CD8-positive, alpha-beta memory T cell (primary cell): ENCODE measurements around the gene AZU1. TPM values are rescaled to one million over a fixed set of nuclear protein-coding genes. Genes with fewer than 3 reads are reported as not detected.
A peak's percentile ranks its signal among the peaks of the same experiment; 100 is the strongest.
"Not testable (repeated sequence)": the region's sequence is repeated elsewhere in the genome, so short reads cannot be mapped to it uniquely, and the experiment has no call there.

Experiments
- CTCF ChIA-PET: fragments of 350-600 bp; sonication (Branson Sonifier 250); formaldehyde crosslinking; loops from one replicate; lab custom pipeline; 2021; ENCODE audit warnings: antibody characterized with exemption; lab: Charles Lee
- POLR2A ChIA-PET: fragments of 350-600 bp; sonication (Branson Sonifier 250); formaldehyde crosslinking; loops from one replicate; lab custom pipeline; 2021; ENCODE audit warnings: antibody characterized with exemption; lab: Charles Lee
- DNase-seq, 5 donors: peaks; one replicate each; pipeline versions ENCODE4 v3.0.0 to v3.0.0-alpha.2; 2020 to 2022; ENCODE audit warnings: mixed read lengths in 1 of 5
- H3K27ac ChIP-seq: one replicate; pipeline ENCODE4 v1.7.0; 2013; ENCODE audit warnings: low read depth, mild to moderate bottlenecking, low read length, moderate library complexity
- H3K27me3 ChIP-seq: 2 replicates; pipeline ENCODE4 v1.7.0; 2013; ENCODE audit warnings: low read length, mild to moderate bottlenecking; ENCODE audit not compliant: insufficient read depth, poor library complexity, severe bottlenecking
- H3K36me3 ChIP-seq: 2 replicates; pipeline ENCODE4 v1.7.0; 2013; ENCODE audit warnings: mild to moderate bottlenecking, low read length, moderate library complexity; ENCODE audit not compliant: insufficient read depth
- H3K4me1 ChIP-seq: 2 replicates; pipeline ENCODE4 v1.7.0; 2013; ENCODE audit warnings: mild to moderate bottlenecking, low read length, moderate library complexity; ENCODE audit not compliant: insufficient read depth
- H3K4me3 ChIP-seq: 2 replicates; pipeline ENCODE4 v1.7.0; 2013; ENCODE audit warnings: mild to moderate bottlenecking, low read length
- H3K9me3 ChIP-seq: 2 replicates; pipeline ENCODE4 v1.7.0; 2013; ENCODE audit warnings: mild to moderate bottlenecking, low read length
- H3K27ac Mint-ChIP-seq, 8 donors: one replicate each; pipeline ENCODE4 v1.8.0; 2020 to 2021; ENCODE audit warnings: mixed read lengths in 8 of 8, mild to moderate bottlenecking in 6 of 8, inconsistent platforms in 3 of 8, moderate library complexity in 3 of 8
- H3K27me3 Mint-ChIP-seq, 2 donors: one replicate each; pipeline ENCODE4 v1.8.0; 2020 to 2021; ENCODE audit warnings: mixed read lengths in 2 of 2, mild to moderate bottlenecking in 1 of 2, moderate library complexity in 1 of 2
- H3K36me3 Mint-ChIP-seq, 3 donors: one replicate each; pipeline ENCODE4 v1.8.0; 2020 to 2021; ENCODE audit warnings: mixed read lengths in 3 of 3, inconsistent platforms in 1 of 3, mild to moderate bottlenecking in 1 of 3
- H3K4me1 Mint-ChIP-seq, 3 donors: one replicate each; pipeline ENCODE4 v1.8.0; 2020 to 2021; ENCODE audit warnings: mixed read lengths in 3 of 3, inconsistent platforms in 1 of 3, mild to moderate bottlenecking in 1 of 3
- H3K4me3 Mint-ChIP-seq, 7 donors: one replicate each; pipeline ENCODE4 v1.8.0; 2020 to 2021; ENCODE audit warnings: mixed read lengths in 7 of 7, mild to moderate bottlenecking in 6 of 7, moderate library complexity in 4 of 7, inconsistent platforms in 2 of 7
- H3K9me3 Mint-ChIP-seq, 5 donors: one replicate each; pipeline ENCODE4 v1.8.0; 2020 to 2022; ENCODE audit warnings: mixed read lengths in 5 of 5, mild to moderate bottlenecking in 3 of 5, moderate library complexity in 2 of 5, inconsistent platforms in 1 of 5
- polyA plus RNA-seq: library from polyadenylated mRNA; unstranded; fragments of 300-500 nt; fragmentation: Illumina TruSeq; gene quantifications from one replicate; pipeline ENCODE4 v1.2.3, GENCODE V29; 2021
- total RNA-seq, 2 experiments: library from RNA; stranded (reverse); gene quantifications; one replicate each; pipeline ENCODE4 v1.2.3, GENCODE V29; 2021

The AZU1 gene
- total and polyA plus RNA-seq, 3 experiments from 2014 or later, result not detected

DNA sequence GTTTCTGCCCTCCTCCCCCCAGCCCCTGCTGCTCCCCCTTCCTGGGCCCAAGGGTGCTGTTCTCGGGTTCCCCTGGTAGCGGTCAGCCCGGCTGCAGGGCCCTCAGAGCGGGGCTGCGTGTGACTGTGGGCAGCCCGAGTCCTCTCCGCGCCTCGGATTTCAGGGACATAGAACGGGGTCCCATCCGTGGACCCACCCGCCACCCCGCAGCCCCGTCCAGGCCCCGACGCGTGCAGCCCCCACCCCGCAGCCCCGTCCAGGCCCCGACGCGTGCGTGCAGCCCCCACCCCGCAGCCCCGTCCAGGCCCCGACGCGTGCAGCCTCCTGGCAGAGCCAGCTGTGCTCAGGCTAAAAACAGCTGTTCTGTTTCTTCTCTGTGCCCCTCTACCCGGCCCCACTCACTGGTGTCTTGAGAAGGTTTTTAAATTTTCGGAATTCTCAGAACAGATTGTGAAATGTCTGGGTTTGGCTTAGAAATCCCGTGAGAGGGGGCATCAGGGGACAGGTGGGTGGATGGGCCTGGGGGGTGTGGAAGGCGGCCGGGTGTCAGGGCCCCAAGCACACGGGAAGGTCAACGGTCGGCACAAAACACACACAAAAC is 7.7 kb downstream of the AZU1 start:
- H3K36me3 Mint-ChIP-seq, result no peaks in the 10 kb centered on the region
- H3K9me3 Mint-ChIP-seq, result no peaks in the 10 kb centered on the region
- peaks cover 8 to 18% of the 10 kb centered on the region in 2 donors for H3K27me3 Mint-ChIP-seq
- Histone ChIP-seq H3K9me3 (no peaks in the 10 kb centered on the region), H3K4me3 (no peak overlapping the region), H3K27me3 (no peaks in the 10 kb centered on the region), H3K36me3 (no peaks in the 10 kb centered on the region), H3K4me1 (no peaks in the 10 kb centered on the region), H3K27ac (no peak overlapping the region)
- H3K27ac Mint-ChIP-seq, result peak overlapping the region in 1 of 8 donors; percentile 69
- H3K4me3 Mint-ChIP-seq, result no peak overlapping the region
- ChIA-PET CTCF (no interaction called here), POLR2A (no interaction called here)
- DNase-seq, result no peak
- H3K4me1 Mint-ChIP-seq, result peaks cover 0 to 3% (median 3%) of the 10 kb centered on the region in 3 donors

- Histone ChIP-seq H3K36me3 (no peaks in the 10 kb centered on the region), H3K4me3 (no peak within 1 kb of the TSS), H3K27me3 (no peaks in the 10 kb centered on the region), H3K9me3 (no peaks in the 10 kb centered on the region), H3K4me1 (no peaks in the 10 kb centered on the region), H3K27ac (no peak within 1 kb of the TSS)
- Mint-ChIP-seq H3K27ac (no peak within 1 kb of the TSS), H3K9me3 (peaks cover 0 to 3% (median 0%) of the 10 kb centered on the region in 5 donors), H3K36me3 (no peaks in the 10 kb centered on the region), H3K4me3 (no peak within 1 kb of the TSS), H3K4me1 (peaks cover 0 to 13% (median 5%) of the 10 kb centered on the region in 3 donors), H3K27me3 (peaks cover 20 to 35% of the 10 kb centered on the region in 2 donors)
- DNase-seq, result no peak
- POLR2A ChIA-PET, result interaction anchor here (0.6 kb wide), 1 partner anchor 43 kb away, joined by 3 read pairs; no protein-coding TSS in a partner anchor
- CTCF ChIA-PET, result no interaction called here
Observed at GRCh38 chr19:840519-841206, 13.0 kb downstream of the AZU1 start, which contains the start of gene PRTN3. Gene PRTN3 (plus strand): TSS chr19:840999. CDS start chr19:841009, 10 bp downstream.

- Mint-ChIP-seq H3K27me3 (peaks cover 23 to 37% of the 10 kb centered on the region in 2 donors), H3K27ac (peak overlapping the region in 1 of 8 donors; percentile 26)
- POLR2A ChIA-PET, result interaction anchor here (0.6 to 0.7 kb wide), 2 partner anchors 613 to 1456 kb away, joined by 3 to 4 read pairs; no protein-coding TSS in a partner anchor
- H3K4me1 ChIP-seq, H3K36me3 ChIP-seq, CTCF ChIA-PET, DNase-seq, H3K36me3 Mint-ChIP-seq, H3K4me3 ChIP-seq, H3K4me3 Mint-ChIP-seq, H3K9me3 ChIP-seq, H3K27me3 ChIP-seq, H3K27ac ChIP-seq, H3K9me3 Mint-ChIP-seq, H3K4me1 Mint-ChIP-seq: not testable (repeated sequence)
Observed at GRCh38 chr19:842802-843179, 15.2 kb downstream of the AZU1 start.

GRCh38 chr19:843180-843835 is 15.7 kb downstream of the AZU1 start:
- H3K9me3 ChIP-seq, result no peaks in the 10 kb centered on the region
- Mint-ChIP-seq H3K27ac (no peak overlapping the region), H3K4me1 (peaks cover 0 to 10% (median 3%) of the 10 kb centered on the region in 3 donors), H3K36me3 (no peaks in the 10 kb centered on the region), H3K9me3 (peaks cover 0 to 3% (median 0%) of the 10 kb centered on the region in 5 donors), H3K4me3 (peak overlapping the region in 1 of 7 donors; percentile 32), H3K27me3 (peaks cover 24 to 42% of the 10 kb centered on the region in 2 donors)
- H3K36me3 ChIP-seq, result no peaks in the 10 kb centered on the region
- peaks cover 2% of the 10 kb centered on the region for H3K27me3 ChIP-seq
- ChIA-PET CTCF (no interaction called here), POLR2A (interaction anchor here (0.6 to 0.7 kb wide), 2 partner anchors 612 to 1455 kb away, joined by 3 to 4 read pairs; no protein-coding TSS in a partner anchor)
- H3K4me1 ChIP-seq, result no peaks in the 10 kb centered on the region
- no peak overlapping the region for H3K4me3 ChIP-seq
- H3K27ac ChIP-seq, result peak overlapping the region; percentile 38
- no peak for DNase-seq

- Histone ChIP-seq H3K9me3 (no peaks in the 10 kb centered on the region), H3K27ac (peak overlapping the region; percentile 38), H3K27me3 (peaks cover 7% of the 10 kb centered on the region), H3K4me1 (no peaks in the 10 kb centered on the region), H3K36me3 (no peaks in the 10 kb centered on the region), H3K4me3 (no peak overlapping the region)
- ChIA-PET POLR2A (no interaction called here), CTCF (no interaction called here)
- no peak for DNase-seq
- Mint-ChIP-seq H3K9me3 (peaks cover 0 to 3% (median 0%) of the 10 kb centered on the region in 5 donors), H3K27me3 (peaks cover 28 to 45% of the 10 kb centered on the region in 2 donors), H3K36me3 (no peaks in the 10 kb centered on the region), H3K4me3 (peak overlapping the region in 1 of 7 donors; percentile 40), H3K27ac (no peak overlapping the region), H3K4me1 (peaks cover 0 to 10% (median 3%) of the 10 kb centered on the region in 3 donors)
Observed at GRCh38 chr19:843836-844545, 16.4 kb downstream of the AZU1 start.

DNA sequence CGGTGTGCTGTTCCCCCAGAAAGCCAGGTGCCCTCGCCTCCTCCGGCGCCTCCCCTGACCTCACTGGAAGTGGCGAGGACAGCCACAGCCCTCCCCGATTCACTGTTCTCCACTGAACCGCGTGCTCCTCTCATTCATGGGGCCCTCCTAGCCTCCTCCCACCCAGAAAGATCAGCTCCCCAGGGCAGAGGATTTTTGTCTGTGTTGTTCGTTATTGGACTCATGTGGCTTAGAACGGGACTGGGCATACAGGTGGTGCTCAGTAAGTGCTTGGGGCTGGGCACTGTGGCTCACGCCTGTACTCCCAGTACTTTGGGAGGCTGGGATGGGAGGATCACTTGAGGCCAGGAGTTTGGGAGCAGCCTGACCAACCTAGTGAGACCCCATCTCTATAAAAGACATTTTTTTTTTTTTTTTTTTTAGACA is 16.9 kb downstream of the AZU1 start:
- Mint-ChIP-seq H3K9me3 (peaks cover 0 to 3% (median 0%) of the 10 kb centered on the region in 5 donors), H3K27me3 (peaks cover 33 to 48% of the 10 kb centered on the region in 2 donors), H3K4me3 (peak overlapping the region in 2 of 7 donors; percentile 40 to 41), H3K27ac (peak overlapping the region in 2 of 8 donors; percentile 21 to 47), H3K36me3 (no peaks in the 10 kb centered on the region), H3K4me1 (peaks cover 0 to 10% (median 3%) of the 10 kb centered on the region in 3 donors)
- no peak for DNase-seq
- CTCF ChIA-PET, result no interaction called here
- H3K4me3 ChIP-seq, result no peak overlapping the region
- no peaks in the 10 kb centered on the region for H3K4me1 ChIP-seq
- no peak overlapping the region for H3K27ac ChIP-seq
- POLR2A ChIA-PET, result no interaction called here
- H3K27me3 ChIP-seq, result peaks cover 7% of the 10 kb centered on the region
- no peaks in the 10 kb centered on the region for H3K9me3 ChIP-seq
- no peaks in the 10 kb centered on the region for H3K36me3 ChIP-seq

DNA sequence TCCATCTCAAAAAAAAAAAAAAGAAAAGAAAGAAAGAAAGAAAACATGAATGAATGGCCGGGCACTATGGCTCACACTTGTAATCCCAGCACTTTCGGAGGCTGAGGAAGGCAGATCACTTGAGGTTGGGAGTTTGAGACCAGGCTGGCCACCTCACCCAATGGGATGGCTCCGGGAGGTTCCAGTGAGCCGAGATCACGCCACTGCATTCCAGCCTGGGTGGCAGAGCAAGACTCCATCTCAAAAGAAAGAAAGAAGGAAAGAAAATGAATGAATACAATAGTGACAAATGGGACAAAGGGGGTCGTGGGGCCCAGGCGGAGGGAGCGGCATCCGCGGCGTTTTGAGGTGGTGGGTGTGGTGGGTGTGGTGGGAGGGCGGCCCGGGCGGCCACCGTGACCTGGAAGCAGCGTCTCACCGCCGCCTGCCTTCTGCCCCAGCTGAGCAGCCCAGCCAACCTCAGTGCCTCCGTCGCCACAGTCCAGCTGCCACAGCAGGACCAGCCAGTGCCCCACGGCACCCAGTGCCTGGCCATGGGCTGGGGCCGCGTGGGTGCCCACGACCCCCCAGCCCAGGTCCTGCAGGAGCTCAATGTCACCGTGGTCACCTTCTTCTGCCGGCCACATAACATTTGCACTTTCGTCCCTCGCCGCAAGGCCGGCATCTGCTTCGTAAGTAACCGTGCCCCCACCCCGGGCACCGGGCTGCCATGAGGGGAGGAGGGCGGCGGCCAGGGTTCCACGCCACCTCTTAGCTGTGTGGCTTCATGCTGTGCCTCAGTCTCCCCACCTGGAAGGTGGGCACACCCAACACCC is 18.3 kb downstream of the AZU1 start:
- Mint-ChIP-seq H3K27ac (peak overlapping the region in 1 of 8 donors; percentile 34), H3K36me3 (no peaks in the 10 kb centered on the region), H3K4me1 (peaks cover 0 to 10% (median 3%) of the 10 kb centered on the region in 3 donors), H3K9me3 (peaks cover 0 to 3% (median 0%) of the 10 kb centered on the region in 5 donors), H3K27me3 (peaks cover 34 to 53% of the 10 kb centered on the region in 2 donors), H3K4me3 (no peak overlapping the region)
- no peaks in the 10 kb centered on the region for H3K36me3 ChIP-seq
- CTCF ChIA-PET, result no interaction called here
- POLR2A ChIA-PET, result no interaction called here
- H3K27ac ChIP-seq, result no peak overlapping the region
- peaks cover 19% of the 10 kb centered on the region for H3K27me3 ChIP-seq
- H3K4me1 ChIP-seq, result no peaks in the 10 kb centered on the region
- no peak for DNase-seq
- H3K9me3 ChIP-seq, result no peaks in the 10 kb centered on the region
- H3K4me3 ChIP-seq, result no peak overlapping the region
